K562 (cell line): ENCODE measurements around the gene SUFU. TPM values are rescaled to one million over a fixed set of nuclear protein-coding genes. Genes with fewer than 3 reads are reported as not detected.

Experiments used
- ATAC-seq: fragments of 200-7000 bp; cut with Tn5 transposase; 3 replicates; pipeline ENCODE4 v1.9.1; 2020; ENCODE audit warnings: moderate library complexity
- BruUV-seq: library from RNA; stranded (reverse); fragments of 400-500 nt; replicated peaks from 2 replicates; lab custom pipeline; 2021; lab: Mats Ljungman, UMichigan
- CTCF ChIA-PET: fragments of 300-600 bp; formaldehyde crosslinking; extraction: SDS; loops from one replicate; lab custom pipeline; 2021; ENCODE audit warnings: low intra/inter-chr PET ratio; lab: Yijun Ruan, JAX
- POLR2A ChIA-PET: fragments of 300-600, 350-650 bp; sonication (Branson Sonifier 250); formaldehyde crosslinking; extraction: SDS; loops from one replicate; lab custom pipeline; 2021; ENCODE audit warnings: antibody characterized with exemption, inconsistent platforms; lab: Yijun Ruan, JAX
- DNase-seq, 4 experiments: peaks; one replicate each; pipeline versions ENCODE4 v3.0.0 to v3.0.0-alpha.2; 2011 to 2018; ENCODE audit warnings: low spot score in 3 of 4, mixed read lengths in 3 of 4; ENCODE audit errors: extremely low read depth in 1 of 4
- FAIRE-seq: peaks from 2 replicates; lab custom pipeline; 2011; peaks lifted over from hg19 to GRCh38; lab: Jason Lieb, UNC
- H2AFZ ChIP-seq: 2 replicates; pipeline ENCODE4 v1.6.0; 2011; ENCODE audit warnings: low read depth, low read length, control low read depth, inconsistent platforms
- H3K27ac ChIP-seq: fragments of 200-600 bp; 3 replicates; pipeline ENCODE4 v1.8.0; 2011; ENCODE audit warnings: low read depth, mild to moderate bottlenecking, control low read depth, inconsistent platforms, low read length, moderate library complexity, mixed read lengths; ENCODE audit errors: extremely low read depth
- H3K27me3 ChIP-seq, 2 experiments: fragments of 300-600 bp in 1 of 2; 2 replicates in 1 of 2; 3 replicates in 1 of 2; pipeline versions ENCODE4 v1.6.0 to v1.8.0; 2011; ENCODE audit warnings: inconsistent platforms in 2 of 2, low read length in 2 of 2, mild to moderate bottlenecking in 1 of 2, mixed read lengths in 1 of 2, moderate library complexity in 1 of 2; ENCODE audit not compliant: control insufficient read depth in 2 of 2, insufficient read depth in 2 of 2
- H3K36me3 ChIP-seq: fragments of 300-600 bp; 3 replicates; pipeline ENCODE4 v1.8.0; 2011; ENCODE audit warnings: mild to moderate bottlenecking, low read length, inconsistent platforms; ENCODE audit not compliant: control insufficient read depth, insufficient read depth
- H3K4me1 ChIP-seq, 2 experiments: fragments of 200-600 bp in 1 of 2; replicated peaks in 1 of 2; 2 replicates in 1 of 2; 3 replicates in 1 of 2; pipeline versions ENCODE4 v1.5.1 to v1.8.0; 2011; ENCODE audit warnings: inconsistent platforms in 2 of 2, low read length in 2 of 2, mild to moderate bottlenecking in 1 of 2, mixed read lengths in 1 of 2, moderate library complexity in 1 of 2; ENCODE audit not compliant: control insufficient read depth in 2 of 2, insufficient read depth in 2 of 2
- H3K4me2 ChIP-seq: 2 replicates; pipeline ENCODE4 v1.6.1; 2011; ENCODE audit warnings: low read length, control low read depth, inconsistent platforms, mixed read lengths; ENCODE audit not compliant: insufficient read depth
- H3K4me3 ChIP-seq: fragments of 200-600 bp; sonication (generic), shearing (Covaris generic); 2 replicates; pipeline ENCODE4 v1.5.1; 2016; ENCODE audit warnings: control low read depth, inconsistent platforms
- H3K79me2 ChIP-seq: fragments of 200-600 bp; 3 replicates; pipeline ENCODE4 v1.8.0; 2011; ENCODE audit warnings: low read length, inconsistent platforms; ENCODE audit not compliant: control insufficient read depth, insufficient read depth
- H3K9ac ChIP-seq, 2 experiments: 2 replicates each; pipeline versions ENCODE4 v1.6.0 to v1.6.1; 2011; ENCODE audit warnings: low read depth in 2 of 2, low read length in 2 of 2, control low read depth in 1 of 2, inconsistent platforms in 1 of 2, mild to moderate bottlenecking in 1 of 2, mixed read lengths in 1 of 2; ENCODE audit not compliant: insufficient read depth in 1 of 2
- H3K9me1 ChIP-seq: one replicate; pipeline ENCODE4 v1.6.0; 2011; ENCODE audit warnings: inconsistent platforms, mild to moderate bottlenecking, low read length, moderate library complexity; ENCODE audit not compliant: control insufficient read depth, insufficient read depth
- H3K9me3 ChIP-seq: replicated peaks from 2 replicates; pipeline ENCODE4 v1.5.1; 2011; ENCODE audit warnings: low read depth, low read length, inconsistent platforms; ENCODE audit not compliant: control insufficient read depth, insufficient read depth
- H4K20me1 ChIP-seq: replicated peaks from 2 replicates; pipeline ENCODE4 v1.6.1; 2011; ENCODE audit warnings: low read length, inconsistent platforms, mixed read lengths; ENCODE audit not compliant: control insufficient read depth, insufficient read depth
- DPF2 ChIP-seq: fragments of 450-650 bp; IDR thresholded peaks from 2 replicates; pipeline ENCODE4 v1.6.1; 2016
- MIER1 ChIP-seq: fragments of 450-650 bp; IDR thresholded peaks from 2 replicates; pipeline ENCODE4 v1.6.1; 2016; ENCODE audit warnings: antibody characterized with exemption, mild to moderate bottlenecking, low read depth
- TAF1 ChIP-seq: IDR thresholded peaks from 2 replicates; pipeline ENCODE4 v1.6.1; 2011; ENCODE audit warnings: mild to moderate bottlenecking, low read length, moderate library complexity; ENCODE audit not compliant: insufficient read depth, control insufficient read depth, severe bottlenecking; ENCODE audit errors: extremely low read depth
- TFAP4 ChIP-seq: sonication (generic); formaldehyde crosslinking; IDR thresholded peaks from 2 replicates; pipeline ENCODE4 v1.8.0; 2022; ENCODE audit warnings: missing genetic modification reagents, mild to moderate bottlenecking, moderate library complexity, borderline replicate concordance
- WGBS: fragments of 100-300 bp; shearing (Covaris generic); methylation state at CpG from one replicate; pipeline ENCODE4 v1.1.6; 2016; ENCODE audit warnings: low coverage, mixed read lengths; ENCODE audit not compliant: insufficient coverage; ENCODE audit errors: missing lambda C conversion rate; 5-methylcytosine and 5-hydroxymethylcytosine counted together
- in situ Hi-C: fragments of 300-500 bp; cut with MboI; formaldehyde crosslinking; loops from 4 replicates; pipeline ENCODE4 v1.15.0; 2018; ENCODE audit warnings: inconsistent platforms, mixed read lengths
- intact Hi-C: fragments of 100-400 bp; cut with micrococcal nuclease; formaldehyde crosslinking; loops from 2 replicates; pipeline ENCODE4 v1.14.2; 2022
- polyA plus RNA-seq, 8 experiments: library from polyadenylated mRNA; depleted of rRNA in 4 of 8; stranded (reverse) in 5 of 8; unstranded in 3 of 8; fragments of >200 nt; fragmentation: Nextera tagmentation in 2 of 8; fragmentation: Illumina TruSeq in 1 of 8; extraction: Ambion mirVana in 2 of 8; extraction: Trizol in 1 of 8; gene quantifications; 2 replicates each; pipeline versions ENCODE4 v1.2.1 to v1.2.3, GENCODE V29; 2011 to 2014; ENCODE audit warnings: inconsistent platforms in 1 of 8, missing spikeins in 1 of 8
- total RNA-seq, 7 experiments: library from RNA; depleted of rRNA in 6 of 7; stranded (reverse); fragments of >200 nt in 6 of 7; fragmentation: Illumina TruSeq in 2 of 7; extraction: Trizol in 2 of 7; gene quantifications; 2 replicates each; pipeline versions ENCODE4 v1.2.1 to v1.2.3, GENCODE V29; 2011 to 2021; ENCODE audit warnings: low replicate concordance in 1 of 7

The SUFU gene
- total and polyA plus RNA-seq, 9 of the 15 experiments (the other 6 are each of a cell fraction or from before 2014, with no cell fraction given): 0.59 to 6.3 (median 0.82) TPM

- no peaks in the 10 kb centered on the region for H3K79me2 ChIP-seq
- intact Hi-C loops: no loop called here
- no peak overlapping the region for H3K27ac ChIP-seq
- DNase-seq (no peak), FAIRE-seq (no peak), ATAC-seq (no peak)
- WGBS: 78% methylated on average over 1 of the region's 1 CpG
- in situ Hi-C loops: loop anchor here (25.0 kb wide), 1 partner anchor 779 kb away; the partner anchor contains the start of gene KCNIP2
- H3K27me3 ChIP-seq: no peaks in the 10 kb centered on the region
- H3K9me1 ChIP-seq: peaks cover 2% of the 10 kb centered on the region
- H3K36me3 ChIP-seq: peaks cover 6% of the 10 kb centered on the region; the same call in 2 of the 3 replicates
- BruUV-seq: no TSS peak
- TF ChIP-seq TAF1 (no peak), TFAP4 (CRISPR knock-in tag) (no peak), DPF2 (no peak), MIER1 (no peak)
- no peak overlapping the region for H3K4me2 ChIP-seq
- H3K9me3 ChIP-seq: no peaks in the 10 kb centered on the region
- H4K20me1 ChIP-seq: no peaks in the 10 kb centered on the region
- no peak overlapping the region for H3K9ac ChIP-seq
- no peak overlapping the region for H2AFZ ChIP-seq
- CTCF ChIA-PET: no interaction called here
- POLR2A ChIA-PET: interaction anchor here (1.1 to 1.2 kb wide), 3 partner anchors 8 to 165 kb away, joined by 3 to 4 read pairs (median 4); partner anchors contain the start of gene C10orf95
- H3K4me3 ChIP-seq: no peak overlapping the region
- H3K4me1 ChIP-seq: peaks cover 0 to 40% of the 10 kb centered on the region in 2 experiments; a peak in 4 of 5 replicates
Measured at GRCh38 chr10:102616066-102616770, 112.4 kb downstream of the SUFU start.
